Ovary (tissue), 3 donors: ENCODE measurements around the gene ERVV-1.

Source experiments
- EP300 ChIP-seq: sonication (generic); formaldehyde crosslinking; IDR thresholded peaks from one replicate; pipeline ENCODE4 v1.6.1; 2017; ENCODE audit warnings: antibody characterized with exemption
- POLR2A ChIP-seq: fragments of 450-650 bp; IDR thresholded peaks from one replicate; pipeline ENCODE4 v1.6.1; 2017; ENCODE audit warnings: antibody characterized with exemption, mild to moderate bottlenecking, moderate library complexity
- TF ChIP-seq, protein P1 (sequence below), 3 donors: fragments of 450-650 bp in 2 of 3; fragments of 200-600 bp in 1 of 3; IDR thresholded peaks; one replicate each; pipeline versions ENCODE4 v1.5.1 to v1.8.0; 2016 to 2022; ENCODE audit warnings: antibody characterized with exemption in 3 of 3, mild to moderate bottlenecking in 1 of 3
- donor health status: DM: no; HTN: no; CAD: no.

- TF ChIP-seq, protein P1, sequence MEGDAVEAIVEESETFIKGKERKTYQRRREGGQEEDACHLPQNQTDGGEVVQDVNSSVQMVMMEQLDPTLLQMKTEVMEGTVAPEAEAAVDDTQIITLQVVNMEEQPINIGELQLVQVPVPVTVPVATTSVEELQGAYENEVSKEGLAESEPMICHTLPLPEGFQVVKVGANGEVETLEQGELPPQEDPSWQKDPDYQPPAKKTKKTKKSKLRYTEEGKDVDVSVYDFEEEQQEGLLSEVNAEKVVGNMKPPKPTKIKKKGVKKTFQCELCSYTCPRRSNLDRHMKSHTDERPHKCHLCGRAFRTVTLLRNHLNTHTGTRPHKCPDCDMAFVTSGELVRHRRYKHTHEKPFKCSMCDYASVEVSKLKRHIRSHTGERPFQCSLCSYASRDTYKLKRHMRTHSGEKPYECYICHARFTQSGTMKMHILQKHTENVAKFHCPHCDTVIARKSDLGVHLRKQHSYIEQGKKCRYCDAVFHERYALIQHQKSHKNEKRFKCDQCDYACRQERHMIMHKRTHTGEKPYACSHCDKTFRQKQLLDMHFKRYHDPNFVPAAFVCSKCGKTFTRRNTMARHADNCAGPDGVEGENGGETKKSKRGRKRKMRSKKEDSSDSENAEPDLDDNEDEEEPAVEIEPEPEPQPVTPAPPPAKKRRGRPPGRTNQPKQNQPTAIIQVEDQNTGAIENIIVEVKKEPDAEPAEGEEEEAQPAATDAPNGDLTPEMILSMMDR (IDR thresholded peaks at IDR 0.05), result no peak
- TF ChIP-seq POLR2A (peak; percentile 16), EP300 (no peak)
Observed at GRCh38 chr19:52992109-52993004, 21.4 kb upstream of the ERVV-1 start.
